NCI-H460 (cell line): ENCODE results near the gene MYO15A. TPM values are rescaled to one million over a fixed set of nuclear protein-coding genes. Genes with fewer than 3 reads are reported as not detected.

ENCODE experiments used
- DNase-seq: peaks from one replicate; pipeline ENCODE4 v3.0.0-alpha.2; 2016; ENCODE audit warnings: low read depth; ENCODE audit errors: extremely low read depth
- total RNA-seq: library from RNA; depleted of rRNA; stranded (reverse); fragments of >200 nt; shearing (Covaris generic); gene quantifications from 2 replicates; pipeline ENCODE4 v1.2.3, GENCODE V29; 2014

MYO15A gene
- total RNA-seq, 1 experiment from 2014 or later = 0.30 TPM

DNA sequence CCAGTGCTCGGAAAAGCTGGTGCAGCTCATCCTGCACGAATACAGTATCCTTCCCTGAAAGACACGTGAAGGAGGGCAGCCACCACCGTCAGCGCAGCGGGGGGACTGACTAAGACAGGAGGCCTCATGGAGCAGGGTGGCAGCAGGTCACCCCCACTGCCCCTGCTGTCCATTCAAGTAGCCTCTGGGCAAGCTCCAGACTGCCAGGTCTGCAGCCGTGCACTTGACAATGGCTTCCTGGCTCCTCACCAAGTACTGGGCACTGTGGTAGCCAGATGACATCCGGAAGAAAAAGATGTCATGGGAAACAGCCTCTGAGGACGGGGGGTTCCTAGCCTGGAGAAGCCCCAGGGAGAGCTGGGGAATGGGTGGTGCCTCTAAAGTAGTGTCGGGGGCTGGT, 7.9 kb upstream of the MYO15A start:
- no peak for DNase-seq

DNA sequence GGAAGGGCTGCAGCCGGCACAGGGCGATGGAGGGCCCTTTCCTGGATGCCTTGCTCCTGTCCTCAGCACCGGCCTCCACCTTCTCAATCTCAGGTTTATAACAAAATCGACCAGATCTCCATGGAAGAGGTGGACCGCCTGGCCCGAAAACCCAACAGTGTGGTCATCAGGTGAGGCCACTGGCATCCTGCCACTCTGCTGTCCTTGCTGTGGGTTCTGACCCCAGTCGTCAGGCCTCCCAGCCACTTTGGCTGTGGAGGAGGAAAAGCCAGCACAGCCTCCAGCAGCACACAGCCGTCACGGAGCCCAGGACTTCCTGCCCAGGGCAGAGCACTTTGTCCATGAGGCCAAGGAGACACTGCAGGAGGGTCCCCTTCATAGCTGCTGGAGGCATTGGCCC, 6.7 kb upstream of the MYO15A start:
- DNase-seq = no peak

DNA sequence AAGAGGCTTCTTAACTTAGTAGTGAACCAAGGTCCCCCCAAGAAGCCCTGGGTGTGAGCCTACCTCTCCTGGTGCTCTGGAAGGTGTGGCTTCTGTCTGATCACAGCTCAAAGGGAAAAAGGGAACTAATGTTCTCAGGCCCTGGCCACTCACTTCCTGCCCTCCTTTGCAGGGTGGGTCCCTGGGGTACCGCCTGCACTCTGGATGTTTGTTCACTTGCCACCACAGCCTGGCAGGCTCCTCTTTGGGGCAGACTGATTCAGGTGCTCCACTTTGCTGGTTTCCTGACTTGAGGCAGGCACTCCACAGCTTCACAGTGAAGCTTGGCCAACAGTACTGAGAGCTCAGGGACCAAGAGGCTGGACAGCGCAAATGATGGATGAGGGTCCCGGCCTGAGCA, 5.9 kb upstream of the MYO15A start:
- no peak for DNase-seq

DNA sequence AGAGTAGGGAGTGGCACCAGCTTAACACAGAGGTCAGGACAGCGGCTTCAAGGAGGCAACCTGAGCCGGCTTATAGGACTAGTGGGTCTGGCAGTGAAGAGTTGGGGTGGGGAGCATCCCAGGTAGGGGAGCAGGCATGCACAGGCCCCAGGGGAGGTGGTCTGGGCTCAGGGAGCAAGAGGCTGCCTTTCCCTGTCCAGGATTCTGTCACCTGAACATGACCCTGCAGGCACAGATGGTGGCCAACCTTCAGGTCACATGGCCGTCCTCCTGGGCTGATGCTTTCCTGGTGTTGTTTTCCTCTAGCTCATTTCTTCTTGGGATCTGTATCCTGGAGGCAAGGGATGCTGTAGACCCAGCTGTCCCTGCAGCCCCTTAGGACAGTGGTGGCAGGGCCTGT, 3.5 kb upstream of the MYO15A start:
- no peak for DNase-seq

GRCh38 chr17:18105595-18105994, 3.0 kb upstream of the MYO15A start:
- no peak for DNase-seq

GRCh38 chr17:18106211-18106610, 2.3 kb upstream of the MYO15A start:
- no peak for DNase-seq

DNA sequence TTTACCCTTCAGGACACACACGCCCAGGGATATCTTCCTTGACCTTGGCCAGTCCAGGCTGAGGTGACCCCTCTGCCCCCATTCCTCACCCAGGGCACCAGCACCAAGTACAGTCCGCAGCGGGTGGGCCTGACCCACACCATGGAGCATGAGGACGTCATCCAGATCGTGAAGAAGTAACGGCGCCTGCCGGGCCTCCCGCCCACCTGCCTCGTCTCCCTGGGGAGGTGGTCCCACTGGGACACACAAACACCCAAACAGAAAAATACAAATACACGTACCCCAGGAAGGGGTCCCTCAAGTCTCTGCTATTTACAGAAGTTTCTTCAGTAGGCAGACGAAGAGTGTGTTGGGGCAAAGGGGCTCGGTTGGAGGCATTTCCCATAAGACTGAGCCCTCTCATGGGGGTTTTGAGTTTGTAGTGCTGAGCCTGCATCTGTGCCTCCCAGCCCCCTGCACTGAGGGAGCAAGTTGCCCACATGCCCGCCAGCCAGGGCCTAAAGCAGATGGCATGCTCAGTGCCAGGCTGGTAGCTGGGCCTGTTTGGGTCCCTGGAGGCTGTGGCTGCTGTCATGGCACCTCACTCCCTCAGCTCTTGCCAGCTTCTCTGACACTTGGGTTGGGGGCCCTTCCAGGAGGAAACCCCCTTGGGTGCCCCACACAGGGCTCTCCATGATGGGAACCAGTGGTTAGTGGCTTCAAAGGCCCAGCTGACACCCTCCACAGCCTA, 1.3 kb upstream of the MYO15A start:
- DNase-seq = no peak

DNA sequence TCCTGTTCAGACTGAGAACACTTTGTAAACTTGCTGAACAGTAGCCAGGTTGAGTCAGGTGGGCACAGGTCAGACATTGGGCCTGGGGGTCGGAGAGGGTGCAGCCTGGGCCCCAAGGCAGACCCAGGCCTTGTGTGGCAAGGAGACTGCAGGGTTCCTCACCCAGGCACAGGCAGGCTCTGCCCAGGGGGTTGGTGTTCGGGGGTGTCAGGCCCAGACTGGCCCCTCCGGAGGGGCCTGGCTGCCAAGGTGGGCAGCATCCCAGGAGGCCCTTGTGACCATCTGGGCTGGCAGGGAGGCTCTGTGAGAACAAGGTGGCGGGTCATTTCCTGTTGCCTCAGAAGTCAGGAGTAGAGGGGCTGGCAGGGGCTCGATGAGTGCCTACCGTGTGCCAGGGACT, 585 bp upstream of the MYO15A start:
- DNase-seq = no peak

GRCh38 chr17:18109935-18110485, 1.5 kb downstream of the MYO15A start:
- DNase-seq = no peak

DNA sequence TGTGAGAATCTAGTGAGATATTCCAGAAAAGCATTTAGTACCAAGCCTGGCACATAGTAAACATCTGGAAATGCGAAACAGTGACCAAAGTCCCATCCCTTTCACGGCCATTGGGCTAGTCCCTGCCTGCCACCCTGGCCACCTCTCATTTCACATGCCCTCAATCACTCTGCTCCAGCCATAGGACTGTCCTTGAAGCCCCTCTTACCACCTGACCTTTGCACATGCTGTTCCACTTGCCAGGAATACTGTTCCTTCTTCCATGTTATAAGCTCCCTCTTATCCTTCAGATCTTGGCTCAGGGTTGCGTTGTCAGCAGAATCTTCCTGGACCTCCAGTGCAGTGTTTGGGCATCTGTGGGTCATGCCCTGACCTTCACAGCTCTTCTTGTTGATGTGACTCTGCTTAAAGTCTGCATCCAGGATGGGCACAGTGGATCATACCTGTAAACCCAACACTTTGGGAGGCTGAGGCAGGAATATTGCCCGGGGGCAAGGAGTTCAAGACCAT, 2.1 kb downstream of the MYO15A start:
- DNase-seq = no peak

- DNase-seq = no peak
Observed at GRCh38 chr17:18111330-18111971, 2.9 kb downstream of the MYO15A start.

GRCh38 chr17:18115517-18115916, 7.0 kb downstream of the MYO15A start:
- DNase-seq = no peak

DNA sequence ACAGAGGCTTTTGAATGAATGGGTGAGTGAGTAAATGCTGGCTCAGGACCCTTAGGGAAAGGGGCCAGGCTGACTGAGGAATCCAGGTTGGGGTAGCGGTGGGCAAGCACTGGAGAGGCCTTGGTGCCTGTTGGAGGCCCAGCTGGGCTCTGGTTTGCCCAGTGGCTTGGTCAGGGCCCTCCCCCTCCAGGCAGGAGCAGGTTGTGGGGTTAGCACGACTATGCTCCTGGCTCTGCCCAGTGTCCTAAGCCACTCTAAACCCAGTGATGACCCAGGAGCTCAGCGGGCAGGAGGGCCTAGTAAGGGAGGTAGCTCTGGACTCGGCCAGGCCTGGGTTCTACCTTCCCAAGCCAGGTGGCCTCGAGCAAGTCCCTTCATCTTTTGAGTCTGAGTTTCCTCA, 7.5 kb downstream of the MYO15A start:
- no peak for DNase-seq

DNA sequence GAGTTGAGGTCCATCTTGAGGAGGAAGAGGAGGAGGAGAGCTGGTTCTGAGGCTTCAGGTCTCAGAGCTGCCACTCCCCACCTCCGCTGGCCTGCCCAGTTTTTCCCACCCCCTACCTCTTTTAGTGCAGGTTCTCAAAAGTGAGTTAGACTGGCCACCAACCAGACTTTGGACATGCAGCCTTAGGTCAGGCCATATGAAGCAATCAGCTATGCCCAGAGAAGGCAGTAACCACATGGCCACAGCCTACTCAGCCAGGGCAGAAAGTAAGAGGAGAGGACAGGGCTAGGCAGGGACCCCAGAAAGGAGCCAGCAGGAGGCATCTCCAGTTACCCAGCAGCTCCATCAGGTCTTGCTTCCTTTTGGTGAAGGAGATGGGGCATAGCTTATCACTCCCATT, 9.0 kb downstream of the MYO15A start:
- no peak for DNase-seq

DNA sequence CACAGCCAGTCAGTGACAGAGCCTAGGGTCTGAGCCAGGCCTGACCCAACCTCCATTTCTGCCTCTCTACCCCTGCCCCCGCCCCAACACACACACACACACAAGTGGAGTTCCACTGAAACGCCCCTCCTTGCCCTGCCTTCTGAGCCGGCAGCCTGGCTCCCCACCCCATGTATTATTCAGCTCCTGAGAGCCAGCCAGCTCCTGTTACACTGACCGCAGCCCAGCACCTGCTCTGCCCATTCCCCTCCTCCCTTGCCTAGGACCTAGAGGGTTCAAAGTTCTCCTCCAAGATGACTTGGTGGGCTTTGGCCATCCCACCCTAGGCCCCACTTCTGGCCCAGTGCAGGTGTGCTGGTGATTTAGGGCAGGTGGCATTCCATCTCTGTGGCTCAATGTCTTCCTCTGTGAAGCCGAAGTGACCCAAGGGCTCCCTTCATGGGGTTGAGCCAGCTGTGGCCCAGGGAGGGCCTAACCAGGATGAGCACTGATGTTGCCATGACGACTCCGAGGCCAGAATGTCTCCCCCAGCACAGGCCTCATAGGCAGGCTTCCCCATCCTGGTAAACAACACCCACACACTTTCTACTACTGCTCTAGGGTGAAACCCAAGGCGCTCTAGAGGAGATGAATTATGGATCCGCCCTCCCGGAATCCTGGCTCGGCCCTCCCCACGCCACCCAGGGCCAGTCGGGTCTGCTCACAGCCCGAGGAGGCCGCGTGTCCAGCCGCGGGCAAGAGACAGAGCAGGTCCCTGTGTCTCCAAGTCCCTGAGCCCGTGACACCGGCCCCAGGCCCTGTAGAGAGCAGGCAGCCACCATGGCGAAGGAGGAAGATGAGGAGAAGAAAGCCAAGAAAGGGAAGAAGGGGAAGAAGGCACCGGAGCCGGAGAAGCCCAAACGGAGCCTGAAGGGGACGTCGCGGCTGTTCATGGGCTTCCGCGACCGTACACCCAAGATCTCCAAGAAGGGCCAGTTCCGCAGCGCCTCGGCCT, 9.7 kb downstream of the MYO15A start:
- no peak for DNase-seq

- no peak for DNase-seq
Observed at GRCh38 chr17:18119166-18119745, 10.7 kb downstream of the MYO15A start.

- no peak for DNase-seq
Observed at GRCh38 chr17:18119938-18120337, 11.4 kb downstream of the MYO15A start.

- DNase-seq = no peak
Observed at GRCh38 chr17:18120461-18121017, 12.0 kb downstream of the MYO15A start.

DNA sequence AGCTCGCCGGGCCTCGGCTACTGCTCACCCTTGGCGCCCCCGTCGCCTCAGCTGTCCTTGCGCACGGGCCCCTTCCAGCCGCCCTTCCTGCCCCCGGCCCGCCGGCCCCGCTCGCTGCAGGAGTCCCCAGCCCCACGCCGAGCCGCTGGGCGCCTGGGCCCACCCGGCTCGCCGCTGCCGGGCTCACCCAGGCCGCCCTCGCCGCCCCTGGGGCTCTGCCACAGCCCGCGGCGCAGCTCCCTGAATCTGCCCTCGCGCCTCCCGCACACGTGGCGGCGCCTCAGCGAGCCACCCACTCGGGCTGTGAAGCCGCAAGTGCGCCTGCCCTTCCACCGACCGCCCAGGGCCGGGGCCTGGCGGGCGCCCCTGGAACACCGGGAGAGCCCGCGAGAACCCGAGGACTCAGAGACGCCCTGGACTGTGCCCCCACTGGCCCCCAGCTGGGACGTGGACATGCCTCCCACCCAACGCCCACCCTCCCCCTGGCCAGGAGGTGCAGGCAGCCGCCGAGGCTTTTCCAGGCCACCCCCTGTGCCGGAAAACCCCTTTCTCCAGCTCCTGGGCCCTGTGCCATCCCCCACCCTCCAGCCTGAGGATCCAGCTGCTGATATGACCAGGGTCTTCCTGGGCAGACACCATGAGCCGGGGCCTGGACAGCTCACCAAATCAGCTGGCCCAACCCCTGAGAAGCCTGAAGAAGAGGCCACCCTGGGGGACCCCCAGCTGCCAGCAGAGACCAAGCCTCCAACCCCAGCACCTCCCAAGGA, 12.8 kb downstream of the MYO15A start:
- DNase-seq = no peak
